Neuronal stem cell (in vitro differentiated cells): ENCODE results near the gene CDC20. TPM values are rescaled to one million over a fixed set of nuclear protein-coding genes. Genes with fewer than 3 reads are reported as not detected.

Experiments used
- DNase-seq: peaks from one replicate; pipeline ENCODE4 v3.0.0-alpha.2; 2013; ENCODE audit warnings: low spot score
- H2AFZ ChIP-seq: one replicate; pipeline ENCODE4 v1.6.1; 2013; ENCODE audit warnings: mild to moderate bottlenecking, low read length, inconsistent platforms
- H2AK5ac ChIP-seq: 2 replicates; pipeline ENCODE4 v1.6.1; 2013; ENCODE audit warnings: low read depth, mild to moderate bottlenecking, inconsistent platforms, low read length, moderate library complexity, mixed read lengths
- H2BK120ac ChIP-seq: 2 replicates; pipeline ENCODE4 v1.6.1; 2013; ENCODE audit warnings: low read depth, mild to moderate bottlenecking, inconsistent platforms, low read length, moderate library complexity, mixed read lengths
- H2BK12ac ChIP-seq: one replicate; pipeline ENCODE4 v1.6.1; 2013; ENCODE audit warnings: low read length, inconsistent platforms
- H2BK15ac ChIP-seq: 2 replicates; pipeline ENCODE4 v1.6.1; 2013; ENCODE audit warnings: mild to moderate bottlenecking, low read length, inconsistent platforms, mixed read lengths
- H2BK5ac ChIP-seq: one replicate; pipeline ENCODE4 v1.6.1; 2013; ENCODE audit warnings: inconsistent platforms, mild to moderate bottlenecking, low read length, moderate library complexity
- H3K14ac ChIP-seq: one replicate; pipeline ENCODE4 v1.6.1; 2013; ENCODE audit warnings: low read length, inconsistent platforms
- H3K18ac ChIP-seq: 2 replicates; pipeline ENCODE4 v1.6.1; 2013; ENCODE audit warnings: low read length, inconsistent platforms
- H3K23ac ChIP-seq: 2 replicates; pipeline ENCODE4 v1.6.1; 2013; ENCODE audit warnings: low read depth, mild to moderate bottlenecking, mixed read lengths, low read length, inconsistent platforms; ENCODE audit not compliant: poor library complexity
- H3K27ac ChIP-seq: replicated peaks from 3 replicates; pipeline ENCODE4 v1.5.1; 2013; ENCODE audit warnings: low read length, inconsistent platforms
- H3K27me3 ChIP-seq, 3 experiments: 2 replicates each; pipeline ENCODE4 v1.6.1; 2013; ENCODE audit warnings: low read length in 3 of 3, mild to moderate bottlenecking in 2 of 3, inconsistent platforms in 1 of 3, low read depth in 1 of 3, mixed read lengths in 1 of 3, moderate library complexity in 1 of 3; ENCODE audit not compliant: control insufficient read depth in 3 of 3, insufficient read depth in 3 of 3
- H3K36me3 ChIP-seq, 2 donors: replicated peaks in 1 of 2; 2 replicates each; pipeline ENCODE4 v1.6.1; 2013; ENCODE audit warnings: low read length in 2 of 2; ENCODE audit not compliant: control insufficient read depth in 2 of 2, insufficient read depth in 2 of 2
- H3K4ac ChIP-seq: 2 replicates; pipeline ENCODE4 v1.6.1; 2013; ENCODE audit warnings: inconsistent platforms, mild to moderate bottlenecking, low read length, moderate library complexity
- H3K4me1 ChIP-seq, 2 donors: 1 replicate in 1 of 2; 2 replicates in 1 of 2; pipeline ENCODE4 v1.6.1; 2013; ENCODE audit warnings: low read length in 2 of 2, low read depth in 1 of 2; ENCODE audit not compliant: control insufficient read depth in 2 of 2, insufficient read depth in 1 of 2
- H3K4me2 ChIP-seq: one replicate; pipeline ENCODE4 v1.6.1; 2013; ENCODE audit warnings: mild to moderate bottlenecking, low read length, inconsistent platforms; ENCODE audit not compliant: insufficient read depth, poor library complexity, severe bottlenecking
- H3K4me3 ChIP-seq, 2 donors: 2 replicates each; pipeline ENCODE4 v1.5.1; 2013; ENCODE audit warnings: low read length in 2 of 2, mild to moderate bottlenecking in 2 of 2, inconsistent platforms in 1 of 2, moderate library complexity in 1 of 2
- H3K79me1 ChIP-seq: one replicate; pipeline ENCODE4 v1.6.1; 2013; ENCODE audit warnings: low read depth, mild to moderate bottlenecking, inconsistent platforms, low read length, moderate library complexity
- H3K9ac ChIP-seq: one replicate; pipeline ENCODE4 v1.6.1; 2013; ENCODE audit warnings: mild to moderate bottlenecking, low read depth, low read length, inconsistent platforms; ENCODE audit not compliant: poor library complexity
- H3K9me3 ChIP-seq, 2 donors: replicated peaks in 1 of 2; 2 replicates each; pipeline versions ENCODE3 to v1.6.1; 2013; ENCODE audit warnings: low read length in 2 of 2, mild to moderate bottlenecking in 2 of 2, inconsistent platforms in 1 of 2, low read depth in 1 of 2, mixed read lengths in 1 of 2, moderate library complexity in 1 of 2; ENCODE audit not compliant: control insufficient read depth in 2 of 2, insufficient read depth in 1 of 2
- H4K8ac ChIP-seq: one replicate; pipeline ENCODE4 v1.6.1; 2013; ENCODE audit warnings: low read depth, mild to moderate bottlenecking, inconsistent platforms, low read length, moderate library complexity
- H4K91ac ChIP-seq: one replicate; pipeline ENCODE4 v1.6.1; 2013; ENCODE audit warnings: low read length, low read depth, mild to moderate bottlenecking, inconsistent platforms; ENCODE audit not compliant: poor library complexity
- WGBS, 2 donors: extraction: QIAGEN DNeasy Blood & Tissue Kit; methylation state at CpG; one replicate each; pipeline ENCODE4 v1.1.7; 2013; ENCODE audit warnings: missing lambda C conversion rate in 2 of 2, mixed read lengths in 1 of 2; ENCODE audit not compliant: insufficient read length in 2 of 2, insufficient replicate concordance in 1 of 2; ENCODE audit errors: extremely low coverage in 2 of 2; 5-methylcytosine and 5-hydroxymethylcytosine counted together
- polyA plus RNA-seq, 2 experiments: library from polyadenylated mRNA; stranded (reverse); fragments of 200-250 nt; gene quantifications; one replicate each; pipeline ENCODE4 v1.2.3, GENCODE V29; 2013

Gene CDC20
- 166 TPM for polyA plus RNA-seq (2013, experiment 1 of 2)
- polyA plus RNA-seq (2013, experiment 2 of 2): 165 TPM

GRCh38 chr1:43358746-43359693 lies at the start of gene CDC20:
Gene CDC20, plus strand, starts transcription at chr1:43358981. Its CDS starts 235 bp downstream, at chr1:43359216.
- Histone ChIP-seq H2AFZ (peak within 1 kb of the TSS; percentile 92), H3K4me2 (peak within 1 kb of the TSS; percentile 72), H3K23ac (peak within 1 kb of the TSS; percentile 89), H3K79me1 (peaks cover 7% of the 10 kb centered on the region), H2BK15ac (no peak within 1 kb of the TSS), H2BK12ac (no peak within 1 kb of the TSS), H3K4ac (no peak within 1 kb of the TSS), H2BK120ac (no peak within 1 kb of the TSS), H3K4me1 (peaks cover 18 to 25% of the 10 kb centered on the region in 2 donors), H3K36me3 (peaks cover 33 to 47% of the 10 kb centered on the region in 2 donors), H2BK5ac (peak within 1 kb of the TSS; percentile 93), H3K9me3 (no peaks in the 10 kb centered on the region), H3K27me3 (no peaks in the 10 kb centered on the region), H3K14ac (peak within 1 kb of the TSS; percentile 76), H2AK5ac (no peak within 1 kb of the TSS), H4K8ac (no peak within 1 kb of the TSS), H3K4me3 (peak within 1 kb of the TSS; percentile 85 to 90), H4K91ac (peak within 1 kb of the TSS; percentile 48), H3K18ac (peak within 1 kb of the TSS; percentile 92), H3K9ac (peak within 1 kb of the TSS; percentile 97), H3K27ac (peak within 1 kb of the TSS; percentile 76)
- WGBS, 2 donors: no CpG with 5 or more reads among the region's 59 CpGs
- DNase-seq: peak; percentile 98

- Histone ChIP-seq H2BK15ac (peak overlapping the region; percentile 80), H3K9me3 (no peaks in the 10 kb centered on the region), H3K4ac (no peak overlapping the region), H4K8ac (no peak overlapping the region), H3K23ac (peak overlapping the region; percentile 40), H3K14ac (no peak overlapping the region), H2BK120ac (no peak overlapping the region), H3K18ac (no peak overlapping the region), H2BK5ac (no peak overlapping the region), H3K27ac (no peak overlapping the region), H3K36me3 (no peaks in the 10 kb centered on the region), H3K4me1 (no peaks in the 10 kb centered on the region), H3K4me3 (no peak overlapping the region), H2BK12ac (no peak overlapping the region), H2AFZ (no peak overlapping the region), H3K9ac (no peak overlapping the region), H2AK5ac (peak overlapping the region; percentile 35), H3K27me3 (no peaks in the 10 kb centered on the region), H3K4me2 (no peak overlapping the region), H4K91ac (no peak overlapping the region), H3K79me1 (no peaks in the 10 kb centered on the region)
- no CpG with 5 or more reads among the region's 13 CpGs for WGBS, 2 donors
- DNase-seq: no peak
Observed at GRCh38 chr1:43309405-43310025, 49.3 kb upstream of the CDC20 start.

- Histone ChIP-seq H3K9me3 (no peaks in the 10 kb centered on the region), H3K4me1 (no peaks in the 10 kb centered on the region), H2BK120ac (no peak overlapping the region), H3K4me2 (no peak overlapping the region), H3K27ac (no peak overlapping the region), H4K8ac (no peak overlapping the region), H3K9ac (no peak overlapping the region), H3K23ac (no peak overlapping the region), H2BK15ac (no peak overlapping the region), H4K91ac (no peak overlapping the region), H3K14ac (no peak overlapping the region), H2BK5ac (no peak overlapping the region), H3K4me3 (peak overlapping the region in 1 of 2 donors; percentile 16), H2AK5ac (peak overlapping the region; percentile 41), H3K4ac (no peak overlapping the region), H2BK12ac (no peak overlapping the region), H3K18ac (peak overlapping the region; percentile 42), H3K36me3 (no peaks in the 10 kb centered on the region), H3K27me3 (no peaks in the 10 kb centered on the region), H3K79me1 (no peaks in the 10 kb centered on the region), H2AFZ (no peak overlapping the region)
- WGBS, 2 donors: no CpG with 5 or more reads among the region's 9 CpGs
- no peak for DNase-seq
Observed at GRCh38 chr1:43311521-43311920, 47.3 kb upstream of the CDC20 start.

- Histone ChIP-seq H4K8ac (no peak overlapping the region), H3K4me3 (no peak overlapping the region), H2BK120ac (no peak overlapping the region), H3K79me1 (no peaks in the 10 kb centered on the region), H2BK15ac (peak overlapping the region; percentile 6), H3K4ac (no peak overlapping the region), H3K9ac (no peak overlapping the region), H3K23ac (no peak overlapping the region), H3K4me1 (no peaks in the 10 kb centered on the region), H2BK12ac (peak overlapping the region; percentile 1), H2BK5ac (no peak overlapping the region), H2AFZ (no peak overlapping the region), H3K9me3 (no peaks in the 10 kb centered on the region), H3K27me3 (no peaks in the 10 kb centered on the region), H3K14ac (no peak overlapping the region), H4K91ac (no peak overlapping the region), H3K4me2 (no peak overlapping the region), H2AK5ac (peak overlapping the region; percentile 65), H3K18ac (no peak overlapping the region), H3K36me3 (no peaks in the 10 kb centered on the region), H3K27ac (no peak overlapping the region)
- WGBS, 2 donors: no CpG with 5 or more reads among the region's 19 CpGs
- no peak for DNase-seq
Observed at GRCh38 chr1:43312212-43312623, 46.6 kb upstream of the CDC20 start.
